ENCODE measurements around the gene TSPAN14.

GRCh38 chr10:80448209-80448942 is 5.7 kb upstream of the TSPAN14 start:
- TF ChIP-seq NFYB (CRISPR knock-in tag; conservative IDR thresholded peaks at IDR 0.05; ENCODE audit: low read depth) (no peak), CTCF (IDR thresholded peaks at IDR 0.05) (no peak)
- TF ChIP-seq, protein P1, sequence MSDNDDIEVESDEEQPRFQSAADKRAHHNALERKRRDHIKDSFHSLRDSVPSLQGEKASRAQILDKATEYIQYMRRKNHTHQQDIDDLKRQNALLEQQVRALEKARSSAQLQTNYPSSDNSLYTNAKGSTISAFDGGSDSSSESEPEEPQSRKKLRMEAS (CRISPR knock-in tag; IDR thresholded peaks at IDR 0.05), result no peak

Data from WTC11 (cell line).